ENCODE results near the gene XYLT1.

The XYLT1 gene

DNA sequence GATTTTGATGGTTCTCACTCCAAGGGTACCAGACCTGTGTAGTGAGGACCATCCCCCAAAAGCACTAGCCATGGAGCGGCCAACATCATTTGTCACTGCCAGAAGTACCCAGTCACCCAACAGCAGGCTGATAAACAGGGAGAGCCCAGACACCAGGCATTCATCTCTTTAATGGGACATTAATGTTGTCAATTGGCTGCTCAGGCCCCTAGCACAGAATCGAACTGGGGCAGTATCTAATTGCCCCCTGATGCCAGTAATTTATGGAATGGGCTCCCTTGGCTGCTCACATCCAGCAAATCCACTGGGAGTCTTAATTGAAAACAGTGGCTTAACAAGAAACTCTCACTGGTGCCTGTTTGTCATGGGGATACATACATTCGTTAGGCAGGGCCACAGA is 344.6 kb downstream of the XYLT1 start:
- no peak for DNase-seq

DNA sequence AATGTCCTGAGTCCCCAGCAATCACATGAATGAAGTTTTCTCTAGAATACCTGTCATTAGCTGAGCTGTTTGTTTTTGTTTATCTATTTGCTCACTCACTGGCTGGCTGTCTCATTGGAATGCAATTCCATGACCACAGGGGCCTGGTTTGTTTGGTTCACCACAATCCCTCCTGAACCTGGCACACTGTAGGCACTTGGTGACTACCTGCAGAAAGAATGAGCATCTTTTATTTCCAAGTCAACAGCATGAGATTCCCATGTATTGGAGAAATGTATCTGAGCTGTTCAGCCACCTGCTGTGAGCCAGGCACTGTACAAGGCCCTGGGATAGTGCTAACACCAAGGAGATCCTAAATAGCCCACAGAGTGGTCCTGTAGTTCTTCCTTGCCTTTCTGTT is 345.1 kb downstream of the XYLT1 start:
- peak; percentile 16 for DNase-seq

DNA sequence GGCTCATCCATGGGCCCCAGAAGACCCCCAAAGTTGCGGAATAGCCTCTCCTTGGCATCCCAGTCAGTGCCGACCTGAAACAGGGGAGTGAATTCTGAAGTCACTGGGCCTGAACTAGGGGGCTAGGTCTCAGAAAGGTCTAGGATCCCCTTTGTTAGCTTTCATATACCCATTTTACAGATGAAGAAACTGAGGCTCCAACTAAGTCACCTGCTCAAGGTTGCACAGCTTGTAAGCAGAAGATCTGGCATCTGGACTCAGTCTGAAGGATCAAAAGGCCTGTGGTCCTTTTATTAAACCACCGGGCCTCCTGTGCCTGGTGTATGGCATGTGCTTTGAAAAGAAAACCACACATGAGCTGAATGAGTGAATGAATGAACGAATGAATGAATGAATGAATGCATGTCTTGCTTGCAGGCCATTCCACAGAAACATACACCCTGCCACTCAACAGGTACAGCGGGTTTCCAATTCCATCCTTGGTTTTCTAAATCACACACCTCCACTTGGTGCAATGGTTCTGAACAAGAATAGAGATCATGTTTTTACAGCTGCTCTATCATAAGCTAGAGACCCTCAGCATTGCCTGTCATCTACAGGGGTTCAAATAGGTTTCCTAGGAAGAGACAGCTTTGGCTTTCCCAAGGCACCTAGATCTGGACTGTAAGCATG is 352.7 kb downstream of the XYLT1 start:
- no peak for DNase-seq

DNA sequence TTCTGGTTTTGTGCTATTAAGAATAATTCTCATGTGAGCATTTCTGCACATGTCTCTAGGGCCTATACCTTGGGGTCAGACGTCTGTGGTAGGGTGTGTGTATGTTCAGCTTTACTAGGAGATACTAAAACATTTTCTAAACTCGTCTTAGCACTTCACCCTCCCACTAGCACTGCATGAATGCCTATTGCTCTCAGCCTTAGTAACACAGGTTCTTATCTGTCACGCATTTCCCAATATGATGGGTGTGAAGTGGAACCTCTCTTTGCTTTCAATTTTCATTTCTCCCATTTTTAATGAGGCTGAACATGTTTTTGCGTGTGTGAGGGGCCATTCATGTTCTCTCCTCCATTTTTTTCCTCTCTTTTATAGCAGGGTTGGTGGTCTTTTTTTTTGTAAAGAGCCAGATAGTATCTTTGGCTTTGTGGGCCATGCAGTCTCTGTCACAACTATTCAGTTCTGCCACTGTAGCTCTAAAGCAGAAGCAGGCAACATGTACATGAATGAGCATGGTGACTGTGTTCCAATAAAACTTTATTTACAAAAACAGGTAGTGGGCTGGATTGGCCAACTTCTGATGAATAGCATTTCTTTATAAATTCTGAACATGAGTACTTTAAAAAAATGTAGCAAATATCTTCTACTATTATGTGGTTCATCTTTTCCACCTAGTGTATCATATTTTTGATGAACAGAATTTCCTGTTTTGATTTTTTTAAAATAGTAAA is 354.0 kb downstream of the XYLT1 start:
- DNase-seq = no peak

DNA sequence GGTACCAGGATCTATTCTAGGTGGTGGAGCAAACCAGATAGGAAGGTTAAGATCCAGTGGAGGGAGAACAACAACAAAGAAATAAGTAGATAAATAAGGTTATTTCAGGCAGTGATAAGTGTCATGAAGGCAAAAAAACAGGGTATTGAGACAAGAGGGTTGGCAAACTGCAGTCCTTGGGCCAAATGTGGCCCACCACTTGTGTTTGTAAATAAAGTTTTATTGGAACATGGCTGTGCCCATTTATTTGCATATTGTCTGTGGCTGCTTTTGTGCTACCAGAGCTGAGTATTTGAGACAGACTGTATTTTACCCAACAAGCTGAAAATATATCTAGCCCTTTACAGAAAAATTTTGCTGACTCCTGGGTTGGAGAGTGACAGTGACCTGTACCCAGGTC is 361.3 kb downstream of the XYLT1 start:
- DNase-seq = no peak

DNA sequence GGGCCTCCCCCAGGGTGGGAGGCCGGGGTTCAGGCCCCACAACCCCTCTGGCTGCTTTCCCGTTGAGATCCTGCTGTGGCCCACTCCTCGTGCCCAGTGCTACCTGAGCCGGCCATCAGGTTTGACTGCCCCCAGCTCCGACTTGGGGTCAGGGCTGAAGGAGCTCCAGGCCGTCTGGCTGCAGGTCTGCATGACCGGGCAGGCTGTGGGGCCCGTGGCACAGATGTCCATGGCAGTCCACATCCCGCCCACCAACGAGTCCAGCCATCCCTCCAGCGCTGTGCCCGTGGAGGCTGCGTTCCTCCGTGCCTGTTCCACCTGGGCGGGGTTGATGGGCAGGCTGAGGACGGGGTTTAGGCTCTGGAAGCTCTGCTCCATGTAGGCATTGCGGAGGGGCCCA is 362.2 kb downstream of the XYLT1 start:
- no peak for DNase-seq

DNA sequence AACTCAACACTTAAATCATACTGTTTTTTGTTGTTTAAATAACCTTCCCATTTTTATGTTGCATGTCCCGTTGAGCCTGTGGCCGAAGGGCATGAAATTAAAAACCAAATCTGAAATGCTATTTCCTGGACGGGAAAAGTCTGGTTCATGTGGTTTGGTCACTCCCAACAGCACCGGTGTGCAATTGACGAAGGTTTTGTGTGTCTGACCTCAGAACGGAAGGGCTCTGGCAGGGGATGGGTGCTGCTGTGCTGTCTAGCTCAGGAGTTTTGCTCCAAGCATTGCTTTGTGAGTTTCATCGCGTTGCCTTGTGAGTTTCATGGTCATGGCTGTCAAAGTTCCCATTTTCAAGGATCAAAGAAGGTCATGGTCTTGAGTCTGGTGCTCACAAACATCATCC is 363.3 kb downstream of the XYLT1 start:
- DNase-seq = no peak

DNA sequence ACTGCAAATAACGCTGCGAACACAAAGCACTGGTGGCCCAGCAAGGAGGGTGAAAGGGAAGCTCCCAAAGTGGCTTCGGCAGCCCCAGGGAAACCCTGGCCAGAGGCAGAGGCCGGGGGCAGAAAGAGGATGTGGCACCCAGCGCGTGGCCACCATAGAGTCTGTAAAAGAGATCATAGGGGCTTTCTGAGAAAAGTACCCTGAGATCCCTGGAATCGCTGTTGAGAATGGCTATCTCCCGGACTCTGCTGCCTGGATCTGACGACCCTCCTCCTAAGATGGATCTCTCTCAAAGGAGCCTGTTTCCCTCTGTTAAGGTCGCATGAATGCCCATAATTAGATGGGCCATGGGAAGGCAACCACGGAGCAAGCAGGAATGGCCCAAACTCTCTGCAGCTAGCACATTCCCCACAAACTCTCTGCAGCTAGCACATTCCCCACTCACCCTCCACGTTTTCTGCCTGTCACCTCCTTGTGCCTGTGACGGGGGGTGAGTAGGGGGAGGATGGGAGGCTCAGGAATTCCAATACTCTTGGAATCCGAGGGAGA is 364.4 kb downstream of the XYLT1 start:
- no peak for DNase-seq

DNA sequence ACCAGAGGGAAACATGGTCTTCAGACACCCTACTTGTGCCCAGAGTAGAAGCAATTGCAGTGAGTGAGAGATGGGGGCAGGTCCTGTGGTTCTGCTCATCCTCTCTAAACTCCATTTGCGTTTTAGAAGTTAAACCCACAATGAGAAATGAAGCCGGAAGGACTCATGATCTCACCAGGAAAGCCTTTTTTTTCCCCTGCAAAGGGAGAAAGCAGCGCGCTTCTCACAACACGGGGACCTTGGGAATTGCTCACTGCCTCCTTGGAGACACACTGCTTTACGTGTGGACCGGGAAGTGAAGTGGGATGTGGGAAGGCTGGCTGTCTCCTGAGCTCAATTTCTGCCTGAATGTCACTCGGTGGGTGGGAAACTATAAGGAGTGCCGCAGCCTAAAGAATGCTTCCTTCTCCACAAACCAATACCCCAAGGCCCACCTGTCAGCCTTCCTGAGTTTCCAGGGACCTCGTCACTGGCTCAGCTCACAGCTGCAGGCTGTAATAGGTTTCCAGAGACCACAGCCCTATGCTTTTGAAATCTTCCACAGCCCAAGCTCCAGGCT is 365.4 kb downstream of the XYLT1 start:
- DNase-seq = no peak

DNA sequence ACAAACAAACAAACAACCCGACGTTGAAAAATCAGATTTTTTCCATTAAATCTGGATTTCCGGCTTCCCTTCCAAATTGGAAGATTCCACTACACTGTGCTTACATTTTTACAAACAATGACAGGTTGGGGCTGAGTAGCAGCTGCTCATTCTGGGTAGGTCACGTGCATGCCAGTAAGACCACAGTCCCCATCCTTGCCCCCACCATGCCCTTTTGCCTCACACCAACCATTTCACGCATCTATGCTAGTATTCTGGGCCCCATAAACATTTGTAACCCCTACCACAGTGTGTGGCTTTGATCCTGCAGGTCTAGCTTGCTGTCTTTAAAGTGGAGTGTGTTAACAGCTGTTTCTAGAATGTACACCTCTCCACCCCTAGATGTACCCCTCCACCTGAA is 366.1 kb downstream of the XYLT1 start:
- DNase-seq = no peak

DNA sequence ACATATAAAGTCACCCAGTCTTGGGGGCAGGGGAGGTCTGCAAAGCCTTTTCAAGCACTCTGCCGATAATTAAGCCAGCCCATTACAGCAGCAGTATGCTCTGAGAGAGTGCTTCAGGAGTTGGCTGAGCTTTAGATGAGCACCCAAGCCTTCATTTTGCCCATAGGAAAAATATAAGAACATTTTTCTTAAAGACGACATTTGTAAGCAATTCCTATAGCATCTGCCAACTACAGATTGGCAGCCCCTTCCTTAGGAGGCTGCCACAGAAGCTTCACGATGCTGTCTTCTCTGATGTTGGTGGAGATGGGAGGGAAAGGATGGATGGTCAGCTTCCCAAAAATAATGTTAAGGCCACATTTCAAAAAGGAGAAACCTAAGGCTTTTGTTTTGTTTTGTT is 367.5 kb downstream of the XYLT1 start:
- no peak for DNase-seq

DNA sequence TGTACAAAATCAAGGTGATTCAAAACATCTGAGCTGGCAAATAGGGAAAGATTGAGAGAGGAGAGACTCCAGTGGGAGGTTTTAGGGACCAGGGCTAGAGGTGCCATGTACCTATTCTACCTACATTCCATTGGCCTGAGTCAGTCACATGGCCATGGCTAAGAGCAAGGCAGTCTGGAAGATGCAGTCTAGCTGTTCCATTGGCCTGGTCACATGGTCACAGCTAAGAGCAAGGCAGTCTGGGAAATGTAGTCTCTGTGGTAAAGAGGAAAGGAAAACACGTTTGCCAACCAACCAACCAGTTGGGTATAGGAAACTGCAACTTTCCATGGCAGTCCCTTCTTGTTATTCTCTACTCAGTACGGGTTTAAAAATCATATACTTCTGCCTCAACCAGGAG is 369.1 kb downstream of the XYLT1 start:
- no peak for DNase-seq

DNA sequence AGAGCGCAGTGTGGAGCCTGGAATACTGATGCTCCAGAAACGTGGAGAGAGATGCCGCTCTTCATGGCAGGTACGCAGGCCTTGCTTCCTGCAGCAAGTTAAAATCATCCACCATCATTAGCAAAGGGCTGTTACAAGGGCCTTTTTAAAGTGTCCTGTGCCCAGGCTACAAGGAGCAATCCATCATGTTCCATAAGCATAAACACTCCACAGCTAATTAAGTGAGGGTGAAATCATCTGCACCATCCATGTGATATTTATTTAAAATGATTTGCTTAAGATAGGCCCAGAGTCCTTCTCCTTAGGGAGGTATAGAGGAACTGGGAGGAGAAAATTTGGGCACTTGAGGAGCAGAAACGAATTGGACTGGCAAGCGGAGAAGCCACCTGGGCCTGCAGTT is 372.1 kb downstream of the XYLT1 start:
- DNase-seq = no peak

DNA sequence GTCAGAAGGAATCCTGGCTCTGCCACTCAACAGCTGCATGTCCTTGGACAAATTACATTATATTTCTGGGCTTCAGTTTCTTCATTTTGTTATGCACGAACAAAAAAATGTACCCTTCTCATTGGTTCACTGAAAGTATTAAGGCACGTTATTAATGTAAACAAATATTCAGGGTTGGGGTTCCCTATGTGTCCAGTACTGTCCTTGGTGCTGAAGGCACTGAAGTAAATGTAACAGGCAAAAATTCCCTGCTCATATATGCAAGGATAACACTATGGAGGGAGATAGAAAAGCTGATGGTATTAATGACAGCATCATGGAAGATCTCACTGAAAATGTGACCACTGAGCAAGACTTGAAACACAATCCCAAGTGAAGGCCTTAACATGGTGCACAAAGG is 386.6 kb downstream of the XYLT1 start:
- no peak for DNase-seq

DNA sequence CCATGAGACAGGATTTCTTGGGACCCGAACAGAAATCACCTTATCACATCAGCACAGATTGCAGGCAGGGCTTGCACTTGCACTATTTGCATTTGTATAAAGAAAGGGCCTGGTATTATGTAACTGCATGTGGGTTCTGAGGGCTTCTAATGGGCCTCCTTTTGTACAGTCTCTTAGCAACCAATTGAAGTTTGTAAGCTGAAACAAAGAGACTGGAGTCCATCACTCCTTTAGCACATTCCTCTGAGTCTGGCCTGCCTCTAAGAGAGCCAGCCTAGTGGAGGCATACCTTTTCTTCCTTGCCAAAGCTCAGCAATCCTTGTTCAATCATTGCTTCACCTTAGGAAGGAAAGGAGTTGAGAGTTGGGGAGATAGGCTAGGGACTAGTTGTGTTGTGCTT is 387.1 kb downstream of the XYLT1 start:
- no peak for DNase-seq

DNA sequence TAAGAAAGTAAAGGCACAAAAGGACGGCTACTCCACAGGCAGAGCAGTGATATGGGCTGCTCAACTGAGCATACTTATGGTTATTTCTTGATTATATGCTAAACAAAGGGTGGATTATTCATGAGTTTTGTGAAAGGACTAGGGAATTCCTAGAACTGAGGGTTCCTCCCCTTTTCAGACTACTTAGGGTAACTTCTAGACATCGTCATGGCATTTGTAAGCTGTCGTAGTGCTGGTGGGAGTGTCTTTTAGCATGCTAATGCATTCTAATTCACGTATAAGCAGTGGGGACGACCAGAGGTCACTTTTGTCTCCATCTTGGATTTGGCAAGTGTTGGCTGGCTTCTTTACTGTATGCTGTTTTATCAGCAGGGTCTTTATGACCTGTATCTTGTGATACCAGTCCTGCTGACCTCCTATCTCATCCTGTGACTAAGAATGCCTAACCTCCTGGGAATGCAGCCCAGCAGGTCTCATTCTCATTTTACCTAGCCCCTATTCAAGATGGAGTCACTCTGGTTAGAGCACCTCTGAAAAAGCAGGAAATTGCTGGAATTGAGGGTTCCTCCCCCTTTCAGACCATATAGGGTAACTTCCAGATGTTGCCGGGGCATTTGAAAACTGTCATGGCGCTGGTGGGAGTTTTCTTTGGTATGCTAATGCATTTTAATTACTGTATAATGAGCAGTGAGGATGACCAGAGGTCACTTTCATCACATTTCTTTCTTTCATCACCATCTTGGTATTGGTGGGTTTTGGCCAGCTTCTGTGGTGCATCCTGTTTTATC is 388.5 kb downstream of the XYLT1 start:
- DNase-seq = no peak

DNA sequence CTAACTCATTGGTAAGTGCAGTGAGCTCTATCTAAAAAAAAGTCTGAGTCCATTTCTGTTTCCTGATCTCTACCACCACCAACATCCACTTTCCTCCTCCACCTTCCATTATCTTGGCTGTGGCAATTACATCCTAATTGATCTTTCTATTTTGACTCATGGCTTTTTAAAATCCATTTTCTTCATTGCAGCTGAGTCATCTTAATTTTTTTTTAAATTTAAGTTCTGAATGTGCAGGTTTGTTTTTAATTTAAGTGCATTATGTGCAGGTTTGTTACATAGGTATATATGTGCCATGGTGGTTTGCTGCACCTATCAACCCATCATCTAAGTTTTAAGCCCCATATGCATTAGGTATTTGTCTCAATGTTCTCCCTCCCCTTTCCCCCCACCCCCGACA is 390.7 kb downstream of the XYLT1 start:
- DNase-seq = no peak

DNA sequence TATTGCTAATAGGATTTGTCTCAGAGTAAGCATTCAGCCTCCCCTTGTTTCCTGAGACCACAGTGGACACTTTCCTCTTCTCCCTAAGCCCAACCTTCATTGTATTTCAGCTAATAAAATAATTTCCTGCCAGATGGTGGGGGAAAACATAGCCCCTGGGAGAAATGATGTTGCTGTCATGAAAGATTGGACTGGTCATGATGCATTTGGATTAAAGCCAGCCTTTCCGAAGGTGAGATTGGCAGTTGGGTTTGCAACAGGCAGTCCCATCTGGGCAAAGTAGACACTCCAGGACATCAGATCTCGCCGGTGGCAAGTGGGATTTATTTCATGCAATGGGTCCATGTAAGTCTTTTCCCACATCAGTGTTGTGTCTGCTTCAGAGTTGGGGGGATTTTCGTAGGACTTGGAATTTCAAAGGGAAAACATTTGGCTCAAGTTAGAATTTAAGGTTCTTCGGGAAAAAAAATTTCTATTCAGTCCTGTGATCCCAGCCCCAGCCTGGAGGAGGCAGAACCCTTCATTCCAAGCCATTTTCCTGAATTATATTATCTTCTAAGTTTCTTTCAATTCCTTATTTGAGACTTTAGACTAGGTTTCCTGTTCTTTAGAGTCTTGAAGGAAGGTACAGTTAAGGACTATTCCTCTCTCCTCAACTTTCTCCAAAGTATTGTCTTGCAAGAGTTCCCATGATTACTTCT is 391.7 kb downstream of the XYLT1 start:
- no peak for DNase-seq

DNA sequence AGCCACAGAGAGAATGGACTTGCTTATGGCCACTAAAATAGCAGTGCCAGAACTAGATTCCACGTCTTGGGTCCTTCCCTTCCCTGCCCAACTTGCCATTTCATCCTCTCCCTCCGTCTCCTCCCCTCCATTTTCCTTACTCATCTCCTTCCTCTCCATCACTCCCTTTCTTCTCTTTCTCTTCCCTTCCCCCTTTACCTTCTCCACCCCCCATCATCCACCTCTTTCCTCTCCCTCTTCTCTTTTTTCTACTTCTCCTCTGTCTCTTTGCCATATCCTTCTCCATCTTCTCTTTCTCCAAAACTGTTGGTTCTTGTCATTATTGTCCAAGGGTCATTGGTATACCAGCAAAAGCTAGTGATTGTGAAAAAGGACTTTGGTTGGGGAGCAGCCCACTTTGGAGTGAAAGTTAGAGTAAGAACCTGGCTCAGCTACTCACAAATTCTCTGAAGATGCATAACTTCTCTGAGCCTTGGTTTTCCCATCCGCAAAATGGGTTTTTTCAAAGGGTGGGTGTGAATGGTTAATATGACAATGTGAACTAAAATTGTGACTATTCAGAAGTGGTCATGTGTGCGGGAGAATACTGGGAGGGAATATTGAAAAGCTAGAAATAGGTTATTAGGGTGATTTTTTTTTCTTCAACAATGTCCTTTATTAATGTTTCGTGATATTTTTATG is 393.8 kb downstream of the XYLT1 start:
- DNase-seq = no peak

DNA sequence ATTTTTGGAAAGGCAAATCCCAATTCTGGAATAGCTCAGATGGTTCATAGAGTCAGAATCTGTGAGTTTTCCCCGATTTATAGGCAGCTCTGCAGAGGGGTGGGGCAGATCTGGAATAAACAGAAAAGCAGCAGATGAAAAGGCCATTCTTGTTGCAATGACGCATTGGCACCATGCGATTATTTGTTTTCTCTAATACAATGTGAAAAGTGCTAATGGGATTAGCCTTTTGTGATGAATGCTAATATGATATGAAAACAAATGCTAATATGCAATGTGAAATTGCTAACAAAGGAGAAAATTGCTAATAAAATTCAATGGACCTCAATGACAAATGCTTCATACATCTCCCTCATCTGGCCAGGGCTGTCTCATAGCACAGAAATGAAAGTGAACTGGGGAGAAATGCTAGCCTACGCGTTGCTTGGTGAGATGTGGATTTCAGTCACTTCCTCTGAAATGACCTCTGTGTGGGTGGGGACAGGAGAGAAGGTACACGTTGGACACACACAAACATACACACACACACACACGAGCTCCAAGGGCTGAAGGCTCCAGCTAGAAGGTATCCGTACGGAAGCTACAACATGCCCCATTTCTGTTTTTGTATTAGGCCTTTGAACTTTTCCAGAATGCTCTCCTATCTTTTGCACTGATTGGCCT is 394.5 kb downstream of the XYLT1 start:
- no peak for DNase-seq

DNA sequence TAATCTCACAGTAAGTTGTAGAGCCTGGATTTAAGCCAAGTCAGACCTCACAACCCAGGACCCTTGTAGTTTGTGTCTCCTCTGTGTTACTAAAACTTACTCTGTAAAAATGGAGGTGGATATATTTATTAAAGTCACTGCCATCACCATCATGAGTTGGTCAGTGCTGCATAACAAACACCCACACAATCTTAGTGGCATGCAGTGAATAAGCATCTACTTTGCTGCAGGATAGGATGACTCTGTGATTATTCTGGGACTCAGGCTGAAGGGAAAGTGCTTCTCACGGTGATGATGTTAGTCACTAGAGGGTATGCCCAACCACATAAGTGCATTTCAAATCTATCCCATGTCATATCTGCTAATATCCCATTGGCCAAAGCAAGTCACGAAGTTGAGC is 398.7 kb downstream of the XYLT1 start:
- DNase-seq = peak; percentile 1

Measured in EL (cell line).